ENCODE measurements around the gene PRXL2B. TPM values are rescaled to one million over a fixed set of nuclear protein-coding genes. Genes with fewer than 3 reads are reported as not detected.
"Not testable (repeated sequence)": the region's sequence is repeated elsewhere in the genome, so short reads cannot be mapped to it uniquely, and the experiment has no call there.

Gene PRXL2B
- total RNA-seq, 3 donors from 2014 or later, result 33.8 to 42.3 (median 40.8) TPM

- Mint-ChIP-seq H3K36me3 (ENCODE audit: insufficient read depth) (peaks cover 5% of the 10 kb centered on the region), H3K9me3 (no peaks in the 10 kb centered on the region), H3K4me3 (no peak overlapping the region), H3K27me3 (ENCODE audit: low read depth) (no peaks in the 10 kb centered on the region), H3K4me1 (ENCODE audit: low read depth) (peaks cover 1% of the 10 kb centered on the region)
- ATAC-seq, result no peak
- no peak for DNase-seq
Measured at GRCh38 chr1:2566101-2567045, 20.2 kb upstream of the PRXL2B start.

- Mint-ChIP-seq H3K9me3 (no peaks in the 10 kb centered on the region), H3K4me1 (ENCODE audit: low read depth) (no peaks in the 10 kb centered on the region), H3K4me3 (no peak overlapping the region), H3K27me3 (ENCODE audit: low read depth) (no peaks in the 10 kb centered on the region), H3K36me3 (ENCODE audit: insufficient read depth) (peaks cover 3% of the 10 kb centered on the region)
- ATAC-seq (no peak), DNase-seq (no peak)
Measured at GRCh38 chr1:2567083-2567679, 19.4 kb upstream of the PRXL2B start.

- H3K4me1 Mint-ChIP-seq (ENCODE audit: low read depth); ATAC-seq; H3K4me3 Mint-ChIP-seq; H3K36me3 Mint-ChIP-seq (ENCODE audit: insufficient read depth); H3K9me3 Mint-ChIP-seq; DNase-seq; H3K27me3 Mint-ChIP-seq (ENCODE audit: low read depth): not testable (repeated sequence)
Measured at GRCh38 chr1:2568187-2568816, 18.3 kb upstream of the PRXL2B start.

- no peak for DNase-seq
- H3K9me3 Mint-ChIP-seq, result peaks cover 10% of the 10 kb centered on the region
- H3K36me3 Mint-ChIP-seq (ENCODE audit: insufficient read depth), result peaks cover 2% of the 10 kb centered on the region
- no peak for ATAC-seq
- H3K27me3 Mint-ChIP-seq (ENCODE audit: low read depth), result no peaks in the 10 kb centered on the region
- peaks cover 4% of the 10 kb centered on the region for H3K4me1 Mint-ChIP-seq (ENCODE audit: low read depth)
- no peak overlapping the region for H3K4me3 Mint-ChIP-seq
Measured at GRCh38 chr1:2569060-2569459, 17.5 kb upstream of the PRXL2B start.

GRCh38 chr1:2569703-2570102 lies 16.9 kb upstream of the PRXL2B start:
- not testable (repeated sequence) for H3K36me3 Mint-ChIP-seq (ENCODE audit: insufficient read depth); ATAC-seq; H3K27me3 Mint-ChIP-seq (ENCODE audit: low read depth); DNase-seq; H3K4me3 Mint-ChIP-seq; H3K4me1 Mint-ChIP-seq (ENCODE audit: low read depth)
- peaks cover 11% of the 10 kb centered on the region for H3K9me3 Mint-ChIP-seq

GRCh38 chr1:2570332-2570731 lies 16.2 kb upstream of the PRXL2B start:
- no peak overlapping the region for H3K4me3 Mint-ChIP-seq
- DNase-seq, result no peak
- H3K4me1 Mint-ChIP-seq (ENCODE audit: low read depth), result peaks cover 4% of the 10 kb centered on the region
- no peak for ATAC-seq
- H3K27me3 Mint-ChIP-seq (ENCODE audit: low read depth), result no peaks in the 10 kb centered on the region
- peaks cover 2% of the 10 kb centered on the region for H3K36me3 Mint-ChIP-seq (ENCODE audit: insufficient read depth)
- peaks cover 11% of the 10 kb centered on the region for H3K9me3 Mint-ChIP-seq

- DNase-seq (no peak), ATAC-seq (no peak)
- Mint-ChIP-seq H3K4me1 (ENCODE audit: low read depth) (peaks cover 10% of the 10 kb centered on the region), H3K9me3 (peaks cover 11% of the 10 kb centered on the region), H3K27me3 (ENCODE audit: low read depth) (no peaks in the 10 kb centered on the region), H3K4me3 (no peak overlapping the region), H3K36me3 (ENCODE audit: insufficient read depth) (peaks cover 2% of the 10 kb centered on the region)
Measured at GRCh38 chr1:2571348-2571747, 15.2 kb upstream of the PRXL2B start.

- DNase-seq, result no peak
- Mint-ChIP-seq H3K4me3 (no peak overlapping the region), H3K36me3 (ENCODE audit: insufficient read depth) (peaks cover 2% of the 10 kb centered on the region), H3K9me3 (peaks cover 11% of the 10 kb centered on the region), H3K27me3 (ENCODE audit: low read depth) (no peaks in the 10 kb centered on the region), H3K4me1 (ENCODE audit: low read depth) (peaks cover 26% of the 10 kb centered on the region)
- ATAC-seq, result no peak
Measured at GRCh38 chr1:2573250-2573920, 13.2 kb upstream of the PRXL2B start.

GRCh38 chr1:2574350-2574749 lies 12.2 kb upstream of the PRXL2B start:
- H3K9me3 Mint-ChIP-seq, result peaks cover 11% of the 10 kb centered on the region
- no peaks in the 10 kb centered on the region for H3K27me3 Mint-ChIP-seq (ENCODE audit: low read depth)
- H3K36me3 Mint-ChIP-seq (ENCODE audit: insufficient read depth), result peaks cover 4% of the 10 kb centered on the region
- H3K4me1 Mint-ChIP-seq (ENCODE audit: low read depth), result peaks cover 35% of the 10 kb centered on the region
- ATAC-seq (no peak), DNase-seq (no peak)
- no peak overlapping the region for H3K4me3 Mint-ChIP-seq

- no peak overlapping the region for H3K4me3 Mint-ChIP-seq
- H3K36me3 Mint-ChIP-seq (ENCODE audit: insufficient read depth), result peaks cover 4% of the 10 kb centered on the region
- ATAC-seq (no peak), DNase-seq (no peak)
- peaks cover 49% of the 10 kb centered on the region for H3K4me1 Mint-ChIP-seq (ENCODE audit: low read depth)
- peaks cover 11% of the 10 kb centered on the region for H3K9me3 Mint-ChIP-seq
- no peaks in the 10 kb centered on the region for H3K27me3 Mint-ChIP-seq (ENCODE audit: low read depth)
Measured at GRCh38 chr1:2575801-2576663, 10.5 kb upstream of the PRXL2B start.

- Mint-ChIP-seq H3K4me1 (ENCODE audit: low read depth) (peaks cover 65% of the 10 kb centered on the region), H3K9me3 (peaks cover 11% of the 10 kb centered on the region), H3K4me3 (peak overlapping the region; percentile 77)
- not testable (repeated sequence) for H3K36me3 Mint-ChIP-seq (ENCODE audit: insufficient read depth); H3K27me3 Mint-ChIP-seq (ENCODE audit: low read depth)
- DNase-seq, result peak; percentile 35
- peak; percentile 46 to 53 for ATAC-seq
Measured at GRCh38 chr1:2577565-2578075, 9.0 kb upstream of the PRXL2B start.

GRCh38 chr1:2578758-2579118 lies 7.8 kb upstream of the PRXL2B start:
- DNase-seq, result no peak
- Mint-ChIP-seq H3K4me1 (ENCODE audit: low read depth) (peaks cover 75% of the 10 kb centered on the region), H3K9me3 (peaks cover 4% of the 10 kb centered on the region), H3K36me3 (ENCODE audit: insufficient read depth) (peaks cover 2% of the 10 kb centered on the region), H3K4me3 (peak overlapping the region; percentile 77), H3K27me3 (ENCODE audit: low read depth) (no peaks in the 10 kb centered on the region)
- no peak for ATAC-seq

GRCh38 chr1:2580691-2581090 lies 5.9 kb upstream of the PRXL2B start:
- no peaks in the 10 kb centered on the region for H3K27me3 Mint-ChIP-seq (ENCODE audit: low read depth)
- DNase-seq (no peak), ATAC-seq (no peak)
- no peaks in the 10 kb centered on the region for H3K9me3 Mint-ChIP-seq
- H3K4me1 Mint-ChIP-seq (ENCODE audit: low read depth), result peaks cover 88% of the 10 kb centered on the region
- H3K4me3 Mint-ChIP-seq, result no peak overlapping the region
- peaks cover 2% of the 10 kb centered on the region for H3K36me3 Mint-ChIP-seq (ENCODE audit: insufficient read depth)

Measured in activated T-cell treated with anti-CD3 and anti-CD28 coated beads, Interleukin-2, amount 50 U/mL, for 4 hours (primary cell).